ENCODE results near the gene CYP26B1. TPM values are rescaled to one million over a fixed set of nuclear protein-coding genes. Genes with fewer than 3 reads are reported as not detected.

CYP26B1 gene
- total and polyA plus RNA-seq, 9 of the 15 experiments (the other 6 are each of a cell fraction or from before 2014, with no cell fraction given), result 0.01 to 0.13 (median 0.04) TPM; not detected in 6

DNA sequence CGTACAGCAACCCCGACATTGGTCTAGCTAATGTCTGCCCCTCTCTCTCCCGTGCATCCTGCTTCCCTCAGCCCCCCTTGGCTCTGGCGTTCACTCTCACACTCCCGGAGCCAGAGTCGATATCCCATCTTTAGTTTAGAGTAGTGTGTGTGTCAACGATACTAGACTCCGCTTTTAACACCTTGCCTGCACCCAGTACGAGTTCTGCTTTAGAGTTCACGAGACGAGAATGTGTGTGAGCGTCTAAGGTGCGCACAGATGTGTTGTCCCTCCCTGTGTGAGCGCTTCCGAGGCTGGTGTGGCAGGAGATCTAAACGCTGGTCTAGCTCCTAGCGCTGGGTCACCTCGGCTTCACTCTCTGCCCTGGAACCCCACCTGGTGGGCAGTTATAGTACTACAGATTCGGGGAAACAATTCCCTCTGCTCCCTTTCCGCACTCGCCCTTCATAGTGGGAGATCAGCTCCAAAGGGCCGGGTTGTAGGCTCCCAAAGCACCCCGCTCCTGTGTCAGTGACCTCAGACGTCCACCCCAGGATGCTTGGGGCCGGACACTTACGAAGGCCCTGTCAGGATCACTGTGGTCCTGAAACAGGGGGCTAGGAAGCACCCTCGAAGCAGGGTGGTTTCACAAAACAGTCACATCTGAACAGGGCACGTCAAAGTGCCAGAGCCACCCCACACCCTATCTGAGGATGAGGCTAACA is 2.6 kb upstream of the CYP26B1 start (continued):
- TF ChIP-seq, protein P1, sequence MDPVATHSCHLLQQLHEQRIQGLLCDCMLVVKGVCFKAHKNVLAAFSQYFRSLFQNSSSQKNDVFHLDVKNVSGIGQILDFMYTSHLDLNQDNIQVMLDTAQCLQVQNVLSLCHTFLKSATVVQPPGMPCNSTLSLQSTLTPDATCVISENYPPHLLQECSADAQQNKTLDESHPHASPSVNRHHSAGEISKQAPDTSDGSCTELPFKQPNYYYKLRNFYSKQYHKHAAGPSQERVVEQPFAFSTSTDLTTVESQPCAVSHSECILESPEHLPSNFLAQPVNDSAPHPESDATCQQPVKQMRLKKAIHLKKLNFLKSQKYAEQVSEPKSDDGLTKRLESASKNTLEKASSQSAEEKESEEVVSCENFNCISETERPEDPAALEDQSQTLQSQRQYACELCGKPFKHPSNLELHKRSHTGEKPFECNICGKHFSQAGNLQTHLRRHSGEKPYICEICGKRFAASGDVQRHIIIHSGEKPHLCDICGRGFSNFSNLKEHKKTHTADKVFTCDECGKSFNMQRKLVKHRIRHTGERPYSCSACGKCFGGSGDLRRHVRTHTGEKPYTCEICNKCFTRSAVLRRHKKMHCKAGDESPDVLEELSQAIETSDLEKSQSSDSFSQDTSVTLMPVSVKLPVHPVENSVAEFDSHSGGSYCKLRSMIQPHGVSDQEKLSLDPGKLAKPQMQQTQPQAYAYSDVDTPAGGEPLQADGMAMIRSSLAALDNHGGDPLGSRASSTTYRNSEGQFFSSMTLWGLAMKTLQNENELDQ (CRISPR knock-in tag; IDR thresholded peaks at IDR 0.05; ENCODE audit: borderline replicate concordance), result no peak
- TF ChIP-seq, protein P2, sequence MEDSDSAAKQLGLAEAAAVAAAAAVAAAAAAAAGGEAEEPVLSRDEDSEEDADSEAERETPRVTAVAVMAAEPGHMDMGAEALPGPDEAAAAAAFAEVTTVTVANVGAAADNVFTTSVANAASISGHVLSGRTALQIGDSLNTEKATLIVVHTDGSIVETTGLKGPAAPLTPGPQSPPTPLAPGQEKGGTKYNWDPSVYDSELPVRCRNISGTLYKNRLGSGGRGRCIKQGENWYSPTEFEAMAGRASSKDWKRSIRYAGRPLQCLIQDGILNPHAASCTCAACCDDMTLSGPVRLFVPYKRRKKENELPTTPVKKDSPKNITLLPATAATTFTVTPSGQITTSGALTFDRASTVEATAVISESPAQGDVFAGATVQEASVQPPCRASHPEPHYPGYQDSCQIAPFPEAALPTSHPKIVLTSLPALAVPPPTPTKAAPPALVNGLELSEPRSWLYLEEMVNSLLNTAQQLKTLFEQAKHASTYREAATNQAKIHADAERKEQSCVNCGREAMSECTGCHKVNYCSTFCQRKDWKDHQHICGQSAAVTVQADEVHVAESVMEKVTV (CRISPR knock-in tag; IDR thresholded peaks at IDR 0.05), result peak; percentile 73
- no peak for TF ChIP-seq ETV6 (IDR thresholded peaks at IDR 0.05; ENCODE audit: borderline replicate concordance in 1 of 2, low read depth in 2 of 2, low read length in 1 of 2)
- TF ChIP-seq ETV6 (CRISPR knock-in tag; IDR thresholded peaks at IDR 0.05; ENCODE audit: borderline replicate concordance), result no peak
- TF ChIP-seq SIX5 (IDR thresholded peaks at IDR 0.05; ENCODE audit: borderline replicate concordance in 1 of 2, insufficient read depth in 1 of 2, low read depth in 1 of 2, low read length in 2 of 2), result no peak
- TF ChIP-seq RAD21 (CRISPR knock-in tag; conservative IDR thresholded peaks at IDR 0.05 in 1 of 2, IDR thresholded peaks at IDR 0.05 in 1 of 2), result peak; percentile 92 to 94
- TF ChIP-seq, protein P3, sequence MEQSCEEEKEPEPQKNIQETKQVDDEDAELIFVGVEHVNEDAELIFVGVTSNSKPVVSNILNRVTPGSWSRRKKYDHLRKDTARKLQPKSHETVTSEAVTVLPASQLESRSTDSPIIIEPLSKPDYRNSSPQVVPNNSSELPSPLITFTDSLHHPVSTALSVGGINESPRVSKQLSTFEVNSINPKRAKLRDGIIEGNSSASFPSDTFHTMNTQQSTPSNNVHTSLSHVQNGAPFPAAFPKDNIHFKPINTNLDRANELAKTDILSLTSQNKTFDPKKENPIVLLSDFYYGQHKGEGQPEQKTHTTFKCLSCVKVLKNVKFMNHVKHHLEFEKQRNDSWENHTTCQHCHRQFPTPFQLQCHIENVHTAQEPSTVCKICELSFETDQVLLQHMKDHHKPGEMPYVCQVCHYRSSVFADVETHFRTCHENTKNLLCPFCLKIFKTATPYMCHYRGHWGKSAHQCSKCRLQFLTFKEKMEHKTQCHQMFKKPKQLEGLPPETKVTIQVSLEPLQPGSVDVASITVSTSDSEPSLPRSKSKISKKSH (CRISPR knock-in tag; IDR thresholded peaks at IDR 0.05), result no peak
- no peak for TF ChIP-seq BCOR (IDR thresholded peaks at IDR 0.05)
- TF ChIP-seq MYC (IDR thresholded peaks at IDR 0.05; ENCODE audit: low read depth, low read length), result no peak
- TF ChIP-seq MYC (CRISPR knock-in tag; IDR thresholded peaks at IDR 0.05; ENCODE audit: borderline replicate concordance, low read depth), result no peak
- no peak for TF ChIP-seq SMARCA4 (IDR thresholded peaks at IDR 0.05)
- TF ChIP-seq THRAP3 (IDR thresholded peaks at IDR 0.05; ENCODE audit: borderline replicate concordance), result no peak
- no peak for TF ChIP-seq TRIM28 (IDR thresholded peaks at IDR 0.05)
- TF ChIP-seq, protein P4, sequence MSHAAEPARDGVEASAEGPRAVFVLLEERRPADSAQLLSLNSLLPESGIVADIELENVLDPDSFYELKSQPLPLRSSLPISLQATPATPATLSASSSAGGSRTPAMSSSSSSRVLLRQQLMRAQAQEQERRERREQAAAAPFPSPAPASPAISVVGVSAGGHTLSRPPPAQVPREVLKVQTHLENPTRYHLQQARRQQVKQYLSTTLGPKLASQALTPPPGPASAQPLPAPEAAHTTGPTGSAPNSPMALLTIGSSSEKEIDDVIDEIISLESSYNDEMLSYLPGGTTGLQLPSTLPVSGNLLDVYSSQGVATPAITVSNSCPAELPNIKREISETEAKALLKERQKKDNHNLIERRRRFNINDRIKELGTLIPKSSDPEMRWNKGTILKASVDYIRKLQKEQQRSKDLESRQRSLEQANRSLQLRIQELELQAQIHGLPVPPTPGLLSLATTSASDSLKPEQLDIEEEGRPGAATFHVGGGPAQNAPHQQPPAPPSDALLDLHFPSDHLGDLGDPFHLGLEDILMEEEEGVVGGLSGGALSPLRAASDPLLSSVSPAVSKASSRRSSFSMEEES (CRISPR knock-in tag; IDR thresholded peaks at IDR 0.05), result no peak
